Keratinocyte (primary cell): Measurements from ENCODE around the gene GCHFR. TPM values are rescaled to one million over a fixed set of nuclear protein-coding genes. Genes with fewer than 3 reads are reported as not detected.

Source experiments
- DNase-seq: peaks from one replicate; pipeline ENCODE4 v3.0.0-alpha.2; 2011; ENCODE audit warnings: low read depth, missing footprints, low spot score
- FAIRE-seq: peaks from 2 replicates; lab custom pipeline; 2011; peaks lifted over from hg19 to GRCh38; lab: Jason Lieb, UNC
- H2AFZ ChIP-seq: 2 replicates; pipeline ENCODE4 v1.6.0; 2012; ENCODE audit warnings: low read length, control low read depth, inconsistent platforms; ENCODE audit not compliant: control insufficient read depth
- H3K27ac ChIP-seq: 2 replicates; pipeline ENCODE4 v1.5.1; 2011; ENCODE audit warnings: low read length; ENCODE audit not compliant: control insufficient read depth, insufficient read depth
- H3K27me3 ChIP-seq: 3 replicates; pipeline ENCODE4 v1.6.0; 2011; ENCODE audit warnings: low read length; ENCODE audit not compliant: control insufficient read depth, insufficient read depth; ENCODE audit errors: extremely low read depth
- H3K36me3 ChIP-seq, 2 experiments: 2 replicates in 1 of 2; 3 replicates in 1 of 2; pipeline ENCODE4 v1.5.1; 2011; ENCODE audit warnings: low read length in 2 of 2, mild to moderate bottlenecking in 1 of 2; ENCODE audit not compliant: control insufficient read depth in 2 of 2, insufficient read depth in 2 of 2; ENCODE audit errors: extremely low read depth in 1 of 2
- H3K4me1 ChIP-seq: 3 replicates; pipeline ENCODE4 v1.5.1; 2011; ENCODE audit warnings: low read length; ENCODE audit not compliant: control insufficient read depth, insufficient read depth; ENCODE audit errors: extremely low read depth
- H3K4me2 ChIP-seq: 3 replicates; pipeline ENCODE4 v1.6.0; 2011; ENCODE audit warnings: low read depth, low read length; ENCODE audit not compliant: control insufficient read depth, insufficient read depth; ENCODE audit errors: extremely low read depth
- H3K4me3 ChIP-seq, 3 experiments: fragments of 200-600 bp in 1 of 3; sonication (generic) in 1 of 3; 2 replicates in 2 of 3; 3 replicates in 1 of 3; pipeline ENCODE4 v1.5.1; 2011 to 2016; ENCODE audit warnings: low read length in 3 of 3, mild to moderate bottlenecking in 3 of 3, control low read depth in 2 of 3, inconsistent platforms in 1 of 3, low read depth in 1 of 3, mixed read lengths in 1 of 3, mixed run types in 1 of 3, moderate library complexity in 1 of 3; ENCODE audit not compliant: control insufficient read depth in 2 of 3, insufficient read depth in 2 of 3; ENCODE audit errors: extremely low read depth in 1 of 3
- H3K79me2 ChIP-seq: 2 replicates; pipeline ENCODE4 v1.6.0; 2012; ENCODE audit warnings: low read length; ENCODE audit not compliant: control insufficient read depth, insufficient read depth
- H3K9ac ChIP-seq: 3 replicates; pipeline ENCODE4 v1.6.0; 2011; ENCODE audit warnings: low read length; ENCODE audit not compliant: control insufficient read depth, insufficient read depth; ENCODE audit errors: extremely low read depth
- H3K9me1 ChIP-seq: 3 replicates; pipeline ENCODE4 v1.6.0; 2011; ENCODE audit warnings: low read length; ENCODE audit not compliant: control insufficient read depth, insufficient read depth; ENCODE audit errors: extremely low read depth
- H3K9me3 ChIP-seq: 2 replicates; pipeline ENCODE4 v1.5.1; 2012; ENCODE audit warnings: low read depth, low read length; ENCODE audit not compliant: control insufficient read depth
- H4K20me1 ChIP-seq: 3 replicates; pipeline ENCODE4 v1.6.0; 2011; ENCODE audit warnings: low read length; ENCODE audit not compliant: control insufficient read depth, insufficient read depth; ENCODE audit errors: extremely low read depth
- EZH2 ChIP-seq: IDR thresholded peaks from one replicate; pipeline ENCODE4 v1.6.1; 2012; ENCODE audit warnings: inconsistent platforms, mild to moderate bottlenecking, low read length, moderate library complexity
- dilution Hi-C: fragments of 300-500 bp; cut with MboI; formaldehyde crosslinking; loops from one replicate; pipeline ENCODE4 v1.7.0; 2020; ENCODE audit warnings: low sequenced_read_pairs; ENCODE audit not compliant: extremely low pct_ligation_motif_present
- polyA plus RNA-seq, 5 experiments: library from polyadenylated mRNA; depleted of rRNA in 3 of 5; stranded (reverse) in 3 of 5; stranded (forward) in 1 of 5; unstranded in 1 of 5; fragments of >200 nt; gene quantifications; 1 replicate in 1 of 5; 2 replicates in 3 of 5; 3 replicates in 1 of 5; pipeline versions ENCODE4 v1.2.1 to v1.2.3, GENCODE V29; 2011 to 2012; ENCODE audit warnings: missing spikeins in 2 of 5, low read depth in 1 of 5, low replicate concordance in 1 of 5
- TF ChIP-seq, protein P1 (sequence below), 3 experiments: IDR thresholded peaks in 1 of 3; conservative IDR thresholded peaks in 1 of 3; optimal IDR thresholded peaks in 1 of 3; 2 replicates in 2 of 3; 3 replicates in 1 of 3; pipeline versions ENCODE3 to v1.5.1; 2011; ENCODE audit warnings: low read length in 3 of 3, mild to moderate bottlenecking in 3 of 3, moderate library complexity in 2 of 3, control low read depth in 1 of 3, inconsistent platforms in 1 of 3; ENCODE audit not compliant: insufficient read depth in 2 of 3; ENCODE audit errors: extremely low read depth in 1 of 3

GCHFR gene
- polyA plus RNA-seq, 1 donor (not counting 4 experiments of a cell fraction or from before 2014, with no cell fraction given), result 2.7 TPM

DNA sequence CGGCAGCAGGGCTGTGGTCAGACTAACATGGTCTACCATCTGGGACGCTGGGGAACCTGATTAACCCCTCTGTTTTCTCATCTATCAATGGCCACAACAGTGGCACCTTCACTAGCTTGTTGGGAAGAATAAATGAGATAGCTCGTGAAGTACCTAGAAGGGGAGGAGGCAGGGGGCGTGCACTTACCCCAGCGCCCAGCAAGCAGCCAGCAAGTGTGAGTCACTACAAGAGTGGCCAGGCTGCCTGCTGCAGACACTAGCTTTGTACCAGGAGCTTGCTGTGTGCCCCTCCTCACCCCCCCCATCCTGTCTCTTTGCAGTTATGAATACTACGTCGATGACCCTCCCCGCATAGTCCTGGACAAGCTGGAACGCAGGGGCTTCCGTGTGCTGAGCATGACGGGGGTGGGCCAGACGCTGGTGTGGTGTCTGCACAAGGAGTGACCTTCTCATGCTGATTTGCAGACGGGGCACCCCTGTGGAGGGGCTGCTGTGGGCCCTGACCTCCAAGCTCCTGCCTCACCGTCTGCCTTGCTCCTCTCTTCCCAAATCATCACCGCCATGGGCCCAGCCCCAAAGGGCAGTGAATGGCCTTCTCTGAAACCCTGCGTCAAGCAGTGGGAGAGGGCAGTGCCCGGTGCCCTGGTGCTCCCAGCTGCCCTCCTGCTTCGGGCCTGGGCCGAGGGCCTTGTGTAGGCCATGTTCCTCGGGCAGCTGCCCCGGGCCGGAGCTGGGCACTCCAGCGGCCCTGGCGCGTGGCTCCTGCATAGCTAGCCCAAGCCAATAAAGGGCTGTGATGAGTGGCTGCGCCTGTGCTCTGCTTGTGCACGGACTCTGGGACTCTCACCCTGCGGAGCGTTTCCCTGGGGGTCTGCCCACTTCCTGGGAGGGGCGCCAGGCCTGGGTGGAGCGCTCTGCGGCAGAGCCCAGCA lies 3.3 kb downstream of the GCHFR start:
- peak; percentile 62 for FAIRE-seq
- H4K20me1 ChIP-seq, result no peaks in the 10 kb centered on the region
- dilution Hi-C loops, result no loop called here
- no peak overlapping the region for H3K9ac ChIP-seq
- H3K9me3 ChIP-seq, result no peaks in the 10 kb centered on the region
- peak overlapping the region; percentile 52 for H3K4me2 ChIP-seq
- no peak for DNase-seq
- H3K36me3 ChIP-seq, result peaks cover 8 to 9% of the 10 kb centered on the region in 2 experiments
- no peak overlapping the region for H3K27ac ChIP-seq
- H3K27me3 ChIP-seq, result no peaks in the 10 kb centered on the region
- no peaks in the 10 kb centered on the region for H3K79me2 ChIP-seq
- peak overlapping the region in 1 of 3 experiments; percentile 21 for H3K4me3 ChIP-seq
- H3K4me1 ChIP-seq, result peaks cover 74% of the 10 kb centered on the region
- TF ChIP-seq EZH2, result no peak
- TF ChIP-seq, protein P1, sequence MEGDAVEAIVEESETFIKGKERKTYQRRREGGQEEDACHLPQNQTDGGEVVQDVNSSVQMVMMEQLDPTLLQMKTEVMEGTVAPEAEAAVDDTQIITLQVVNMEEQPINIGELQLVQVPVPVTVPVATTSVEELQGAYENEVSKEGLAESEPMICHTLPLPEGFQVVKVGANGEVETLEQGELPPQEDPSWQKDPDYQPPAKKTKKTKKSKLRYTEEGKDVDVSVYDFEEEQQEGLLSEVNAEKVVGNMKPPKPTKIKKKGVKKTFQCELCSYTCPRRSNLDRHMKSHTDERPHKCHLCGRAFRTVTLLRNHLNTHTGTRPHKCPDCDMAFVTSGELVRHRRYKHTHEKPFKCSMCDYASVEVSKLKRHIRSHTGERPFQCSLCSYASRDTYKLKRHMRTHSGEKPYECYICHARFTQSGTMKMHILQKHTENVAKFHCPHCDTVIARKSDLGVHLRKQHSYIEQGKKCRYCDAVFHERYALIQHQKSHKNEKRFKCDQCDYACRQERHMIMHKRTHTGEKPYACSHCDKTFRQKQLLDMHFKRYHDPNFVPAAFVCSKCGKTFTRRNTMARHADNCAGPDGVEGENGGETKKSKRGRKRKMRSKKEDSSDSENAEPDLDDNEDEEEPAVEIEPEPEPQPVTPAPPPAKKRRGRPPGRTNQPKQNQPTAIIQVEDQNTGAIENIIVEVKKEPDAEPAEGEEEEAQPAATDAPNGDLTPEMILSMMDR (optimal IDR thresholded peaks at IDR 0.05 in 1 of 3, IDR thresholded peaks at IDR 0.05 in 1 of 3, conservative IDR thresholded peaks at IDR 0.05 in 1 of 3; ENCODE audit: extremely low read depth in 1 of 3, insufficient read depth in 2 of 3, low read length in 3 of 3), result no peak
- H3K9me1 ChIP-seq, result peaks cover 2% of the 10 kb centered on the region
- no peak overlapping the region for H2AFZ ChIP-seq

DNA sequence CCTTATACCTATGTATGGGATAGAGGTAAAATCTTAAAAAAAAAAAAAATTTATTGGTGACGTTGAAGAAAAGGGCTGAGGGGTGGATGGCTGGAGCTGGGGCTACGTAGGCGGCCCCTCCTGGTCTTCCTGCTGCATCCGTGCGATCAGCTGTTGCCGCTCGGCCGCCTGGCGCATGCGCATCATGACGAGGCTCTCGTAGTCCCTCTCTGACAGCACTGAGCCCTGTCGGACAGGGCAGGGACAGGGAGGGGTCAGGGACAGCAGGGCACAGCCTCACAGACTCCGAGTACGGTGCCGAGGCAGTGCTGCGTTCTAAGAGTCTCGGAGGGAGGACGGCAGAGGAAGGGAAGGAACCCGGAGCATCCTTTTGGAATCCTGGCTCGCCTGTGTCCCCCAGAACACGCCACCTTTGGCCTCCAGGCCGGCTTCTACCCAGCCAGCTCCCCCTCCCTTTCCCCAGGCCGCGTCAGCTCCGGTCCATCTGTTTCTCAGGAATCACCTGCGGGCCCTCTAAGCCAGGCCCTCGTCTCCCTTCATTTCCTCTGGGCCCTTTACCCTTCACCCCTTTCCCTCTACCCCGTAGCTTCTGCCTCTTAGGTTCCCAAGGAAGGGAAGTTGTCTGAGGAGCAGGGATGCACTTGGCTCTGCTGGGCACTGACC lies 4.1 kb downstream of the GCHFR start:
- DNase-seq (no peak), FAIRE-seq (no peak)
- H3K4me1 ChIP-seq, result peaks cover 71% of the 10 kb centered on the region
- H3K9me1 ChIP-seq, result peaks cover 2% of the 10 kb centered on the region
- peak overlapping the region; percentile 91 for H3K27ac ChIP-seq
- no peak for TF ChIP-seq EZH2
- H3K4me3 ChIP-seq, result no peak overlapping the region
- no peaks in the 10 kb centered on the region for H4K20me1 ChIP-seq
- no peak overlapping the region for H3K4me2 ChIP-seq
- H3K79me2 ChIP-seq, result no peaks in the 10 kb centered on the region
- dilution Hi-C loops, result no loop called here
- no peak overlapping the region for H3K9ac ChIP-seq
- no peak overlapping the region for H2AFZ ChIP-seq
- H3K27me3 ChIP-seq, result no peaks in the 10 kb centered on the region
- peaks cover 9 to 12% of the 10 kb centered on the region in 2 experiments for H3K36me3 ChIP-seq
- no peaks in the 10 kb centered on the region for H3K9me3 ChIP-seq
